ENCODE data around the gene EIF1AX. TPM values are rescaled to one million over a fixed set of nuclear protein-coding genes. Genes with fewer than 3 reads are reported as not detected.

Gene EIF1AX
- total RNA-seq, result 23.3 and 33.2 TPM in 2 replicates

DNA sequence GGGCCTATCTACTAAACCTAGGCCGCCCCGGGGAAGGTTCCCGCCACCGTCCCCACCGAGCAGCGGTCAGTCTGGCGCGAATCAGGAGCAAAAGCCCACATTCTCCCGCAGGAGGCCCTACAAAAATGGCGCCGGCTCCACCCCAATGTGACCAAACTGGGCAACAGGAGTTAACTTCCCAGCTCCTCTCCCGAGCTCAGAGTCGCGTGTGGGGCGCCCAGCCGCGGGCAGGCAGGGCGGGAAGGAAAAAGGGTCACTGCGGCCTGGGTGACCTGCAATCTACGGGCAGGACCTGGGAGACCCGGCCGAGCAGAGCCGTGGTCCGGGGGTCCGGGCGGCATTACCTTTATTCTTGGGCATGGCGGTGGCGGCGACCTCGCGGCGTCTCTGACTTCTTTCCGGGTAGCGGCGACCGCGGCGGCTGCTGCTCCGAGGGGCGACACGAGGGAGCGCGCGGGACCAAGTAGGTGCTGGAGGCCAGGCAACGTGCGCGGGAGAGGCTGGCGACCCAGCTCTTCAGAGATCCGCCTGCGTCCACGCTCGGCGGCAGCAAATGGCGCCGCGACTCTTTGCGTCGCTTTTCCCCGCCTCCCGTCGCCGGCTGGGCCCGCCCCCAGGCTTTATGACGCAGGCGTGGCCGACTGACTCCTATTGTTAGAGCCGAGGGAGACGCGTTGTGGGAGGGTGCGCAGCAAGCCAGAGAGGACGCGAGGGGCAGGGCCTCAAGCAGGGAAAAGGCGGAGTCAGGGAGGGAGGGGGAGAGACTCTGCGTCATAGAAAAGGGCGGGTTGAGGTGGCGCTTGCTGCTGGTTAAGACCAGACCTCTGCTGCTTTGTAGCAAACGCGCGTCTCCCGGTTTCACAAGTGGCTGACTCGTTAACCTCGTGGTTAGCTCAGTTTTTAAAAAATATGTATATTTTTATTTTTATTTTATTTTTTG is at the start of gene EIF1AX:
TSS of gene EIF1AX (minus strand) at position 558 of the 940 bp plus-strand sequence. CDS start at position 360, 198 bp downstream.

GRCh38 chrX:20116577-20117240 is 24.9 kb downstream of the EIF1AX start, which contains the start of gene MAP7D2:
Gene MAP7D2 (minus strand): TSS chrX:20116907. CDS start chrX:20116879, 28 bp downstream.

Other genes with a start within 250 kb of the EIF1AX start
- 3.3 and 5.5 TPM in 2 replicates for gene BCLAF3, start 150.8 kb downstream of the EIF1AX start, total RNA-seq
- 0.36 TPM in 1 of 2 replicates, not detected in the other for gene MAP7D2, start 24.9 kb downstream of the EIF1AX start, total RNA-seq
- gene RPS6KA3, start 125.1 kb upstream of the EIF1AX start, total RNA-seq, result 73.6 and 96.4 TPM in 2 replicates

Data from endothelial cell of coronary artery (primary cell).